NCI-H2029 treated with DMSO at 0.1 percent for 48 hours (cell line): ENCODE results near the gene CORO1A.
A peak's percentile ranks its signal among the peaks of the same experiment; 100 is the strongest.
"Not testable (repeated sequence)": the region's sequence is repeated elsewhere in the genome, so short reads cannot be mapped to it uniquely, and the experiment has no call there.

Experiments
- DNase-seq: peaks from one replicate; lab custom pipeline; 2025; lab: John Stamatoyannopoulos, UW

The CORO1A gene

GRCh38 chr16:30170145-30170544 lies 13.3 kb upstream of the CORO1A start:
- not testable (repeated sequence) for DNase-seq

GRCh38 chr16:30173054-30173453 lies 10.3 kb upstream of the CORO1A start:
- DNase-seq, result no peak

GRCh38 chr16:30176876-30177275 lies 6.5 kb upstream of the CORO1A start:
- DNase-seq, result not testable (repeated sequence)

- no peak for DNase-seq
Observed at GRCh38 chr16:30179195-30179594, 4.2 kb upstream of the CORO1A start.

- no peak for DNase-seq
Observed at GRCh38 chr16:30179931-30180330, 3.5 kb upstream of the CORO1A start.

GRCh38 chr16:30180741-30181140 lies 2.7 kb upstream of the CORO1A start:
- no peak for DNase-seq

- DNase-seq, result peak; percentile 31
Observed at GRCh38 chr16:30184096-30184890, 891 bp downstream of the CORO1A start.

- DNase-seq, result no peak
Observed at GRCh38 chr16:30184891-30185682, 1.7 kb downstream of the CORO1A start.

- DNase-seq, result no peak
Observed at GRCh38 chr16:30185683-30186421, 2.5 kb downstream of the CORO1A start.

- DNase-seq, result no peak
Observed at GRCh38 chr16:30186444-30186781, 3.0 kb downstream of the CORO1A start.

- no peak for DNase-seq
Observed at GRCh38 chr16:30186782-30187555, 3.6 kb downstream of the CORO1A start.

GRCh38 chr16:30187556-30187865 lies 4.1 kb downstream of the CORO1A start:
- no peak for DNase-seq

- no peak for DNase-seq
Observed at GRCh38 chr16:30187971-30188561, 4.7 kb downstream of the CORO1A start.

GRCh38 chr16:30191158-30191557 lies 7.8 kb downstream of the CORO1A start:
- DNase-seq, result not testable (repeated sequence)

- not testable (repeated sequence) for DNase-seq
Observed at GRCh38 chr16:30193098-30193497, 9.7 kb downstream of the CORO1A start.

- DNase-seq, result not testable (repeated sequence)
Observed at GRCh38 chr16:30193615-30194014, 10.2 kb downstream of the CORO1A start, which contains the start of the genes BOLA2B and SLX1A. TSS of gene BOLA2B (minus strand) at chr16:30193666. CDS start at chr16:30193595, 71 bp downstream. TSS of gene SLX1A (plus strand) at chr16:30193875. CDS start at chr16:30194085, 210 bp downstream.

- not testable (repeated sequence) for DNase-seq
Observed at GRCh38 chr16:30194172-30194925, 10.9 kb downstream of the CORO1A start.

- DNase-seq, result not testable (repeated sequence)
Observed at GRCh38 chr16:30197001-30197400, 13.6 kb downstream of the CORO1A start.

- DNase-seq, result not testable (repeated sequence)
Observed at GRCh38 chr16:30199049-30199448, 15.6 kb downstream of the CORO1A start, which contains the start of gene SULT1A3. TSS of gene SULT1A3 (plus strand) at chr16:30199255. CDS start at chr16:30200729, 1,474 bp downstream.

- DNase-seq, result not testable (repeated sequence)
Observed at GRCh38 chr16:30199608-30200343, 16.4 kb downstream of the CORO1A start.
